Stomach (tissue), 9 donors: Measurements from ENCODE around the gene NBDY. TPM values are rescaled to one million over a fixed set of nuclear protein-coding genes. Genes with fewer than 3 reads are reported as not detected.

Source experiments
- DNase-seq, 2 donors: peaks; one replicate each; pipeline versions ENCODE4 v3.0.0 to v3.0.0-alpha.2; 2013 to 2019
- H3K27ac ChIP-seq, 5 donors: fragments of 200-600 bp in 4 of 5; sonication (generic) in 4 of 5; one replicate each; pipeline ENCODE4 v1.5.1; 2013 to 2019; ENCODE audit warnings: mild to moderate bottlenecking in 1 of 5, moderate library complexity in 1 of 5
- H3K27me3 ChIP-seq, 3 donors: fragments of 200-600 bp; sonication (generic); one replicate each; pipeline ENCODE4 v1.5.1; 2017 to 2019; ENCODE audit warnings: mixed run types in 1 of 3
- H3K36me3 ChIP-seq, 4 donors: fragments of 200-600 bp; sonication (generic); 1 replicate in 3 of 4; 2 replicates in 1 of 4; pipeline ENCODE4 v1.5.1; 2016 to 2019
- H3K4me1 ChIP-seq, 4 donors: fragments of 200-600 bp; sonication (generic); one replicate each; pipeline ENCODE4 v1.5.1; 2016 to 2019
- H3K4me3 ChIP-seq, 4 donors: fragments of 200-600 bp; sonication (generic) in 3 of 4; one replicate each; pipeline ENCODE4 v1.5.1; 2016 to 2019; ENCODE audit warnings: mild to moderate bottlenecking in 1 of 4
- H3K9me3 ChIP-seq, 4 donors: fragments of 200-600 bp; sonication (generic); one replicate each; pipeline ENCODE4 v1.5.1; 2016 to 2019
- EP300 ChIP-seq: sonication (generic); formaldehyde crosslinking; IDR thresholded peaks from one replicate; pipeline ENCODE4 v1.6.1; 2017; ENCODE audit warnings: antibody characterized with exemption
- POLR2A ChIP-seq, 4 donors: fragments of 450-650 bp; IDR thresholded peaks; one replicate each; pipeline ENCODE4 v1.6.1; 2016; ENCODE audit warnings: antibody characterized with exemption in 4 of 4, control low read depth in 2 of 4, mild to moderate bottlenecking in 1 of 4, moderate library complexity in 1 of 4
- POLR2AphosphoS5 ChIP-seq, 3 donors: sonication (generic); formaldehyde crosslinking; IDR thresholded peaks; one replicate each; pipeline ENCODE4 v1.6.1; 2016; ENCODE audit warnings: antibody characterized with exemption in 3 of 3
- WGBS, 5 donors: extraction: QIAGEN DNeasy Blood & Tissue Kit in 3 of 5; methylation state at CpG; one replicate each; pipeline versions ENCODE4 v1.1.5 to v1.1.7; 2013 to 2018; 5-methylcytosine and 5-hydroxymethylcytosine counted together
- intact Hi-C: fragments of 100-400 bp; cut with DNase I; formaldehyde crosslinking; loops from one replicate; pipeline ENCODE4 v1.15.1; 2023; ENCODE audit warnings: low total_unique reads
- polyA plus RNA-seq, 3 donors: library from polyadenylated mRNA; stranded (reverse); fragments of 200-250 nt; gene quantifications; one replicate each; pipeline ENCODE4 v1.2.3, GENCODE V29; 2013
- total RNA-seq, 5 donors: library from RNA; depleted of rRNA; stranded (reverse); fragments of >200 nt; gene quantifications; one replicate each; pipeline versions ENCODE4 v1.1.0 to v1.2.3, GENCODE V29; 2014 to 2016
- TF ChIP-seq, protein P1 (sequence below), 7 experiments: fragments of 450-650 bp in 4 of 7; fragments of 200-600 bp in 3 of 7; sonication (generic) in 3 of 7; IDR thresholded peaks; one replicate each; pipeline ENCODE4 v1.5.1; 2016 to 2019; ENCODE audit warnings: antibody characterized with exemption in 7 of 7, control low read depth in 2 of 7, mild to moderate bottlenecking in 1 of 7
- donor health status: healthy with polysubstance abuse.
- donor health status: Bipolar disorder and iron deficiency.
- donor health status: healthy.

Gene NBDY
- total and polyA plus RNA-seq, 8 donors, result 5.7 to 46.6 (median 16.5) TPM; not detected in 1

DNA sequence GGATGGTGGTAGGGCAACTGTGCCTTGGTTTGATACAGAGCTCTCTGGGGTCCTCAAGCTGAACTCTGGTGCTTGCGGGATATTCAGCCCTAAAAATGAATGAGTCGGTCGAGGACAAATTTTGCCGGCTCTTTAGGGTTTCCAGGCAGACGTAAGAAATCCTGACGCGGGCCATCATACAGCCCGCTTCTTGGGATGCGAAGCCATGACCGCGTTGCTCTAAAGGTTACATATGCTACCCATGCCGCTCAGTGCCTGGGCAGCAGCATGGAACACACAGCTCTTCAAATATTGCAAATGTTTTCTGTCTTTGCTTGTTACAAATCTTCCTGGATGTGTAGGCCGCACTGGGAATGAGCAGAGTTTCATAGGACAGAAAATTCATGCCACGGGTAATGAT, 55.6 kb downstream of the NBDY start:
- intact Hi-C loops, result no loop called here
- H3K27ac ChIP-seq, result no peak overlapping the region
- H3K27me3 ChIP-seq, result no peaks in the 10 kb centered on the region
- peaks cover 0 to 25% (median 0%) of the 10 kb centered on the region in 4 donors for H3K4me1 ChIP-seq
- no peaks in the 10 kb centered on the region for H3K9me3 ChIP-seq
- peaks cover 0 to 13% (median 0%) of the 10 kb centered on the region in 4 donors for H3K36me3 ChIP-seq
- WGBS, 5 donors, result 97 to 99% (median 98%) methylated on average over 14 of the region's 14 CpGs
- H3K4me3 ChIP-seq, result no peak overlapping the region
- TF ChIP-seq, protein P1, sequence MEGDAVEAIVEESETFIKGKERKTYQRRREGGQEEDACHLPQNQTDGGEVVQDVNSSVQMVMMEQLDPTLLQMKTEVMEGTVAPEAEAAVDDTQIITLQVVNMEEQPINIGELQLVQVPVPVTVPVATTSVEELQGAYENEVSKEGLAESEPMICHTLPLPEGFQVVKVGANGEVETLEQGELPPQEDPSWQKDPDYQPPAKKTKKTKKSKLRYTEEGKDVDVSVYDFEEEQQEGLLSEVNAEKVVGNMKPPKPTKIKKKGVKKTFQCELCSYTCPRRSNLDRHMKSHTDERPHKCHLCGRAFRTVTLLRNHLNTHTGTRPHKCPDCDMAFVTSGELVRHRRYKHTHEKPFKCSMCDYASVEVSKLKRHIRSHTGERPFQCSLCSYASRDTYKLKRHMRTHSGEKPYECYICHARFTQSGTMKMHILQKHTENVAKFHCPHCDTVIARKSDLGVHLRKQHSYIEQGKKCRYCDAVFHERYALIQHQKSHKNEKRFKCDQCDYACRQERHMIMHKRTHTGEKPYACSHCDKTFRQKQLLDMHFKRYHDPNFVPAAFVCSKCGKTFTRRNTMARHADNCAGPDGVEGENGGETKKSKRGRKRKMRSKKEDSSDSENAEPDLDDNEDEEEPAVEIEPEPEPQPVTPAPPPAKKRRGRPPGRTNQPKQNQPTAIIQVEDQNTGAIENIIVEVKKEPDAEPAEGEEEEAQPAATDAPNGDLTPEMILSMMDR (IDR thresholded peaks at IDR 0.05), result no peak
- no peak for TF ChIP-seq POLR2A (IDR thresholded peaks at IDR 0.05)
- TF ChIP-seq EP300, result no peak
- no peak for TF ChIP-seq POLR2AphosphoS5 (IDR thresholded peaks at IDR 0.05)
- no peak for DNase-seq

DNA sequence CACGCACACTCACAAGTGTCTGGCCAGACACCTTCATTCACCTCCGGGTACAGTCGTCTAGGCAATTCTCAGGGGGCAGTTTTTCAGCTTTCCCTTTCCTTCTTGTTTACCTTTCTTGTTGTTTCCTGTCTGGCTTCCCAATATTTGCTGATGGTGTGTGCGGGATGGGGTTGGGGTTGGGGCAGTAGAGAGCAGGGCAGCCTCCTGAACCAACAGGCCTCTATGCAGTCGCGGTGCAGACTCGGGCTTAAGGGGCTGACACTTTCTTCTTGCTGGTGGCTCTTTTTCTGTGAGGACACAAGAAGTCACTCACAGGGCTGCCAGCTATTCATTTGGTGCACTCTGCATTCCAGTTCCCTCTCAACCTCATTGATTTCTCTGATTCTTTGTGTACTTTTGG, 56.4 kb downstream of the NBDY start:
- H3K36me3 ChIP-seq, result peaks cover 0 to 13% (median 0%) of the 10 kb centered on the region in 4 donors
- intact Hi-C loops, result no loop called here
- H3K27me3 ChIP-seq, result no peaks in the 10 kb centered on the region
- 68 to 80% (median 77%) methylated on average over 7 of the region's 7 CpGs for WGBS, 5 donors
- TF ChIP-seq POLR2A (IDR thresholded peaks at IDR 0.05) (no peak), EP300 (no peak), POLR2AphosphoS5 (IDR thresholded peaks at IDR 0.05) (no peak)
- TF ChIP-seq, protein P1 (IDR thresholded peaks at IDR 0.05), result no peak
- no peaks in the 10 kb centered on the region for H3K9me3 ChIP-seq
- H3K27ac ChIP-seq, result no peak overlapping the region
- DNase-seq, result peak in 1 of 2 donors; percentile 11
- peaks cover 0 to 25% (median 0%) of the 10 kb centered on the region in 4 donors for H3K4me1 ChIP-seq
- no peak overlapping the region for H3K4me3 ChIP-seq

DNA sequence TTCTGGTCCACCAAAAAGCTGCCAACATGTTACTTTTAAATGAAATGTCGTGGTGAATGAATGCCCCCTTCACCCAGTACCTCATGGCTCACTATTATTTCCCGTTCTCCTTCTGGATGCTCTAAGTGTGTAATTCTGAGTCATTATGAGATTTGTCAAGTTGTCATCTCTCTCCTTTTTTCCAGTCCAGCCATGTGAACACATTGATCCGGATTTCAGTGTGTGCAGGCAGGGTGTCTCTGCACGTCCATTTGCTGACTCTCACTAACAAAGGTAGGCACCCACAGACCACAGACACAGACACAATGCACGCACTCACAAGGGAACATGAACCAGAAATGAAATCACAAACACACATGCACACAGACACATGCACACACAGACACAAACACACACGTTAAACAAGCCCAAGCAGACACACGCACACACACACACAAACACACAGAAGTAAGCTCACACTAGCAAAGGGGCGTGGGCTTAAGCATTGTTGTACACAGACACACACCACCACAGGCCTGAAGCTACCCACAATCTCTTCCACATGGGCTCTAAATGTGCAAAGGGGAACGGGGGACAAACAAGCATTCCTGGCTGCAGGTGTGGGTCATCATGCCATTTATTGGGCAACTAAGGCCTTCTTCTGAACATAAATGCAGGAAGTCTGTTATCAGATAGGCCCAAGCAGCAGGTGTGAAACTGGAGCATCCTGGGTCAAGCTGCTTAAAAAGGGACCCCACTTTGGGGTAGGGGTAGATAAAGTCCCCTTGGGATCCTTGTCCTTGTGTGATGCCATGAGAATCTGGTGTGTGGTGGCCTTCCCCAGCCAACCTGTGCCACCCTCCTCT, 58.1 kb downstream of the NBDY start:
- Histone ChIP-seq H3K4me3 (no peak overlapping the region), H3K9me3 (no peaks in the 10 kb centered on the region), H3K27me3 (no peaks in the 10 kb centered on the region), H3K36me3 (peaks cover 0 to 13% (median 0%) of the 10 kb centered on the region in 4 donors), H3K4me1 (peaks cover 0 to 22% (median 0%) of the 10 kb centered on the region in 4 donors), H3K27ac (no peak overlapping the region)
- WGBS, 5 donors, result 78 to 92% (median 89%) methylated on average over 7 to 9 of the region's 9 CpGs
- TF ChIP-seq EP300, result no peak
- no peak for TF ChIP-seq POLR2A (IDR thresholded peaks at IDR 0.05)
- TF ChIP-seq POLR2AphosphoS5 (IDR thresholded peaks at IDR 0.05), result no peak
- TF ChIP-seq, protein P1 (IDR thresholded peaks at IDR 0.05), result no peak
- peak in 1 of 2 donors; percentile 16 for DNase-seq
- intact Hi-C loops, result no loop called here

DNA sequence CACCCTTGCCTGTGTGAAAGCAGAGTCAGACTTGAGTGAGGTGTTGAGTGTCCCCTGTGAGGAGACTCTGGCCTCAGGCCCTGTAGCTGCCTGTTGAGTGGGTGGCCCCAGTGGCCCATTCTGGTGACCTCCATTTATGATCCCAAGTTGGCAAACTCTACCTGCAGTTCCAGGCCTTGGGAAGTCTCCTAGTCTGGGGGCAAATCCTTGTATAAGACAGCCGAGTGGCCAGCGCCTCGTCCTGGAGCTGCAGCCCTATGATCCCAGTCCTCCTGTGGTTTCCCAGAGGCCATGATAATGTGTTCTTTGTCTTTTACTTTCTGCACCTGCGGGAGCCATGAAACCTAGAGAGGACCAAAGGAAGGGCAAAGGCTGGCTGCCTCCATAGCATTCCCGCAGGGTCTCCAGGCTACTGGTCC, 58.7 kb downstream of the NBDY start:
- Histone ChIP-seq H3K4me3 (no peak overlapping the region), H3K4me1 (peaks cover 0 to 15% (median 0%) of the 10 kb centered on the region in 4 donors), H3K9me3 (no peaks in the 10 kb centered on the region), H3K36me3 (peaks cover 0 to 13% (median 0%) of the 10 kb centered on the region in 4 donors), H3K27me3 (no peaks in the 10 kb centered on the region), H3K27ac (no peak overlapping the region)
- intact Hi-C loops, result no loop called here
- WGBS, 5 donors, result 72 to 100% (median 92%) methylated on average over 4 to 5 of the region's 5 CpGs
- TF ChIP-seq POLR2A (IDR thresholded peaks at IDR 0.05) (no peak), EP300 (no peak), POLR2AphosphoS5 (IDR thresholded peaks at IDR 0.05) (no peak)
- TF ChIP-seq, protein P1 (IDR thresholded peaks at IDR 0.05), result no peak
- DNase-seq, result no peak
